Measurements from ENCODE around the gene AIDA. TPM values are rescaled to one million over a fixed set of nuclear protein-coding genes. Genes with fewer than 3 reads are reported as not detected.
A peak's percentile ranks its signal among the peaks of the same experiment; 100 is the strongest.

Gene AIDA
- total RNA-seq, 8 experiments from 2014 or later: 25.8 to 123 (median 46.3) TPM

GRCh38 chr1:222629921-222630535 is 82.3 kb downstream of the AIDA start:
- Histone ChIP-seq H3K4me3 (no peak overlapping the region), H3K27ac (no peak overlapping the region), H3K4me1 (replicated peaks in 1 of 2) (no peaks in the 10 kb centered on the region)
- ATAC-seq (replicated peaks in 6 of 8): no peak
- in situ Hi-C loops (cut with MboI; ENCODE audit: low pct_unique_long_range_greater_than_20kb in 2 of 9, low sequenced_read_pairs in 9 of 9, unreplicated experiment in 9 of 9): loop anchor here in 7 of 9 experiments (10.0 to 25.0 kb wide), 2 partner anchors 165 to 168 kb away; no protein-coding TSS in a partner anchor
- WGBS, 10 experiments: 87 to 100% (median 92%) methylated on average over 2 to 7 of the region's 7 CpGs; no CpG with 5 or more reads in 1 of the 10 experiments

- Histone ChIP-seq H3K4me1 (replicated peaks in 1 of 2) (no peaks in the 10 kb centered on the region), H3K27ac (no peak overlapping the region), H3K4me3 (no peak overlapping the region)
- ATAC-seq (replicated peaks in 6 of 8): peak in 1 of 8 experiments; percentile 67
- WGBS, 10 experiments: 0 to 100% (median 84%) methylated on average over 1 to 6 of the region's 6 CpGs
- in situ Hi-C loops (cut with MboI; ENCODE audit: low pct_unique_long_range_greater_than_20kb in 2 of 9, low sequenced_read_pairs in 9 of 9, unreplicated experiment in 9 of 9): loop anchor here in 4 of 9 experiments (25.0 kb wide), 1 partner anchor 165 kb away; no protein-coding TSS in a partner anchor
These were observed 85.1 kb downstream of the AIDA start for GRCh38 chr1:222627232-222627631.

- Histone ChIP-seq H3K4me3 (no peak overlapping the region), H3K27ac (no peak overlapping the region), H3K4me1 (replicated peaks in 1 of 2) (peaks cover 7 to 8% of the 10 kb centered on the region in 2 donors)
- ATAC-seq (replicated peaks in 6 of 8): no peak
- in situ Hi-C loops (cut with MboI; ENCODE audit: low pct_unique_long_range_greater_than_20kb in 2 of 9, low sequenced_read_pairs in 9 of 9, unreplicated experiment in 9 of 9): no loop called here
- WGBS, 10 experiments: 80 to 100% (median 92%) methylated on average over 3 to 7 of the region's 7 CpGs
These were observed 88.1 kb downstream of the AIDA start for GRCh38 chr1:222624214-222624613.

DNA sequence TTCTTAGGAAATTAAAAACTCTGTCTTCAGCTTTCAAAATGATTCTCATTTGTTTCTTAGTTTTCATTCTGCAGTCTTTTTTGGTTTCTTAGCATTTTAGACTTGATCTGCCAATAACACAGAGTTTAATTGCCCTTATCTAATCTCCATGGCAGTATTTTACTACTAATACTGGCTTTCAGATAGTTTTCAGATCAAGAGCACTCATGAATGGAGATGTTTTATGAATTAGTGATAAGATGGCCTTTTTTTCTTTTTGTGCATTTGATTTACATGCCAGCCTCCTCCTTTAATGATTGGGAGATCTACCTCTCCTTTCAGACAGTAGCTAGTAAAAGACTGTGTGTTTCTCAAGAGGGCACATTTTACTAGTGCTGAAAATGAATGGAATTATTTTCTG is 88.8 kb downstream of the AIDA start:
- no peak for ATAC-seq (replicated peaks in 6 of 8)
- in situ Hi-C loops (cut with MboI; ENCODE audit: low pct_unique_long_range_greater_than_20kb in 2 of 9, low sequenced_read_pairs in 9 of 9, unreplicated experiment in 9 of 9): no loop called here
- no peak overlapping the region for H3K4me3 ChIP-seq

DNA sequence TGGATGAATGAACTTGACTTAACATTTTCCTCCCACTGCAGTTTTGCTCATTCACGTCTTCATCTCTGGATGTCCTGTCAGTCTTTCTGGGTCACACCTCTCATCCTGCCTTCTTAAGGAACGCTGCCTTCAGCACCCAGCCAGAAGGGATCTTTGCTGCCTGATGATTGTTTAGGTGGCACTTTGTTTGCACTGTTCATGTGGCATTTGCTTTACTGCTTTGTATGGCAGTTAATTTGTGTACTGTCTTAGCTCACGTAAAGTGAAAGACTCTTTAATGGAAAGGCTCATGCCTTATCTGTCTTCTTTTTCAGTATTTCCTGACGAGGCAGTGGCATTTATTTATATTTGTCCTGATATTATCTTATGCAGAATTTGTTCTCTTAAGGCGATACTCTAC is 89.5 kb downstream of the AIDA start:
- WGBS, 10 experiments: 60 to 100% (median 93%) methylated on average over 1 to 5 of the region's 5 CpGs
- H3K27ac ChIP-seq: no peak overlapping the region
- H3K4me1 ChIP-seq (replicated peaks in 1 of 2): peaks cover 7 to 9% of the 10 kb centered on the region in 2 donors
- no peak for ATAC-seq (replicated peaks in 6 of 8)
- no peak overlapping the region for H3K4me3 ChIP-seq
- in situ Hi-C loops (cut with MboI; ENCODE audit: low pct_unique_long_range_greater_than_20kb in 2 of 9, low sequenced_read_pairs in 9 of 9, unreplicated experiment in 9 of 9): no loop called here

More for the DNA sequence above, 88.8 kb downstream of the AIDA start:
- H3K4me1 ChIP-seq (replicated peaks in 1 of 2): peaks cover 7 to 9% of the 10 kb centered on the region in 2 donors
- no peak overlapping the region for H3K27ac ChIP-seq

DNA sequence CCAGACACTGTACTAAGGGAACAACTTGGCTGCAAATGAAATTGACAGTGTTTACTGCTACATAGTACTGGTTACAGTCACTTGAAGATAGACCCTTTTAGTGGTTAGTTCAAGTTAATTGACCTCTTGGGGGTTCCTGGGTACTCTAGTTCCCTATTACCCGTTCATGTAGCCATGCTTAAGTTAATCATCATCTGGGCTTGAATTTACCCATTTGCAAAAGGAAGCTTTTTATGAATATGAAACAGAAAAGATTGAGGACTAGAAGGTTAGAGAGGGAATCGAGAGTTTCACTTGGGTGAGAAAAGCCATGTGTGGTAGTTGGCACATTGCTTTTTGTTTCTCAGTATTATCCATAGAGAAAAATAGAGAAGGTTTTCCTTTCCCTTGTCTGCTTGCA is 91.7 kb downstream of the AIDA start:
- no peak for ATAC-seq (replicated peaks in 6 of 8)
- H3K4me1 ChIP-seq (replicated peaks in 1 of 2): peaks cover 10 to 15% of the 10 kb centered on the region in 2 donors
- no peak overlapping the region for H3K27ac ChIP-seq
- in situ Hi-C loops (cut with MboI; ENCODE audit: low pct_unique_long_range_greater_than_20kb in 2 of 9, low sequenced_read_pairs in 9 of 9, unreplicated experiment in 9 of 9): no loop called here
- WGBS, 10 experiments: 17 to 100% (median 62%) methylated on average over 1 to 2 of the region's 2 CpGs
- no peak overlapping the region for H3K4me3 ChIP-seq

- Histone ChIP-seq H3K4me3 (peak overlapping the region; percentile 90 to 100 (median 97)), H3K4me1 (replicated peaks in 1 of 2) (peaks cover 10 to 15% of the 10 kb centered on the region in 2 donors), H3K27ac (peak overlapping the region in 1 of 2 donors; percentile 89)
- 5 to 41% (median 23%) methylated on average over 2 to 18 of the region's 20 CpGs for WGBS, 10 experiments
- ATAC-seq (replicated peaks in 6 of 8): peak in 4 of 8 experiments; percentile 3 to 13 (median 12)
- in situ Hi-C loops (cut with MboI; ENCODE audit: low pct_unique_long_range_greater_than_20kb in 2 of 9, low sequenced_read_pairs in 9 of 9, unreplicated experiment in 9 of 9): no loop called here
These were observed 93.3 kb downstream of the AIDA start for GRCh38 chr1:222618880-222619596.

Other genes with a start within 250 kb of the AIDA start
- 1 to 10 TPM in 3 of 8 experiments, under 1 TPM in 5; 0.22 to 6.1 (median 0.78) TPM for gene HHIPL2, start 164.4 kb downstream of the AIDA start, total RNA-seq
- gene TAF1A, start 122.6 kb downstream of the AIDA start, total RNA-seq: 10 to 100 TPM; 12.0 to 30.4 (median 19.4) TPM
- 10 to 100 TPM; 53.0 to 96.5 (median 77.7) TPM for gene MIA3, start 94.4 kb downstream of the AIDA start, total RNA-seq
- gene BROX, start 73 bp upstream of the AIDA start, total RNA-seq: 10 to 100 TPM; 30.8 to 57.0 (median 45.2) TPM
- gene FAM177B, start 24.7 kb upstream of the AIDA start, total RNA-seq: 10 to 100 TPM in 1 of 8 experiments, 1 to 10 TPM in 2, not detected in 5; 1.2 to 11.1 (median 1.4) TPM
- 10 to 100 TPM in 2 of 8 experiments, 1 to 10 TPM in 6; 6.0 to 20.6 (median 7.2) TPM for gene DISP1, start 102.5 kb upstream of the AIDA start, total RNA-seq

Measured in motor neuron (in vitro differentiated cells).